GM18907 (cell line): ENCODE measurements around the gene REG3A.

Source experiments
- ATAC-seq: cut with Tn5 transposase; IDR thresholded peaks from one replicate; pipeline ENCODE4 v1.9.1; 2021; ENCODE audit warnings: mild to moderate bottlenecking, moderate library complexity; ENCODE audit not compliant: unreplicated experiment

The REG3A gene

GRCh38 chr2:79159653-79160052 lies at the start of gene REG3A:
TSS of gene REG3A (minus strand) at chr2:79159753. CDS start at chr2:79159405, 348 bp downstream.
- no peak for ATAC-seq

- ATAC-seq: no peak
These were observed 41.2 kb upstream of the REG3A start for GRCh38 chr2:79200762-79201161.

DNA sequence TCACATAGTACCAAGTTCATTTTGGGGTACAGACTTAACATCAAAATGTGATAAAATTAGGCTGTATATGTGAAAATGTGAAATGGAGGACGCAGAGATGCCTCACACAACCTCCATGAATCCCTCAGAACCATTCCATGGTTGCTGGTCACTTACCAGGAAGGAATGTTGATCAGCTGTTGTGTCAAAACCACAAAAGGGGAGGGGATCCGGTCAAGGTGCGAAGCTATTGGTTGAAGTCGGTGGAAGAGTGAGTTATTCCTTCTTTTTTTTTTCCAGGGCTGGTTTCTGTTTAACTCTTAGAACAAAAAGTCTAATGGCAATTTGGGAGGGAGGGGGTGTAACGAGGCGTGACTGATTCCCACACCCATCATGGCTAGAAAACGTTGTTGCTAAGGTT lies 32.3 kb upstream of the REG3A start:
- ATAC-seq: no peak

DNA sequence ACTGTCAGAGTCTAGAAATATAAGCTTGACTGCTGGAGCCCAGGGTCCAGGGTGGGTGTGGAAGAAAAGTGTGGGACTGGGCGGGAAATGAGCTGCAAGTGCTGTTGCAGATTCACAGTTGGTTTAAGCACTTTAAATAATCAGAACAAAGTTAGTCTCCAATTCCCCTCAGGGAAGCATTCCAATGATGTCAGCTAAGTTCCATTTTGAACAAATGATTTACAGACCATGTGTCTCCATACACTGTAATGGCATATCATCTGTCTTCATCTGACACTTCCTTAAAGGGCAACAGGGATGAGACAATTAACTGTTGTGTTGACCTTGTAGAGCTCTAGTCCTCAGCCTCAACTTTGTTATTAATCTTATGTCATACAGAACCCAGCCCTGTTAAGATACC lies 31.5 kb upstream of the REG3A start:
- no peak for ATAC-seq

DNA sequence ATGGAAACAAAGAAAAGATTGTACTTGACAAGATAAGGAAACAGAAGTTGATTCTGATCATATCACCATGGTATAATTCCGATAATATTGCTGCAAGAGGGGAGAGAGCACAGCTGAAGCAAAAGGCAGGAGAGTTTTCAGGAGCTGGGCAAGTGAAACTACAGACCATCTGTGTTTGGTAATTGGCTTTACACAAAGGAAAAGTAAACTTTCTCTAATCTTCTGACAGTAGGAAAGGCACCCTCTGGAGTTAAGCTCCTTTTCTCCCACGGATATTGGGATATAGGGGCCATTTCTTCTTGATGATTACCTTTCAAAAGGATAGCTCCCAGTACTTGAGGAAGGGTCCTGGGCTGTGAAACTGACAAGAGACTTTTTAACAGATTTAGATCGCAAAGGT lies 29.9 kb upstream of the REG3A start:
- no peak for ATAC-seq

DNA sequence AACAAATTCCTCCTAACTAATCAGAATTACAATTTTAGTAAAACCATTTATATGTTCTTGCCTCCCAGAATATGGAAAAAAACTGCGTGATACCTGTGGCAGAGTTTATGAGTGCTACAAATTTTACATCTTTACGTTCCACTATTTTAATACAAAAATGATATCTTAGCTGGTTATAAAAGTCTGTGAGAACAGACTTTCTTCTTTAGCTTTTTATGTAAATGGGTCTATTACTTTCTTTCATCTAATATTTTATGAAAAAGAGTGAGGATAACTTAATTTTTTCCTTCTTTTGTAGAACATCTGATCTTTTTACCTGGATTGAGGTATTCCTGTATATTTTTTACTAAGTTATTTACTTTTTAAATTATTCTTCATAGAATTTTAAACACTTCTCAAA lies 22.1 kb upstream of the REG3A start:
- no peak for ATAC-seq

DNA sequence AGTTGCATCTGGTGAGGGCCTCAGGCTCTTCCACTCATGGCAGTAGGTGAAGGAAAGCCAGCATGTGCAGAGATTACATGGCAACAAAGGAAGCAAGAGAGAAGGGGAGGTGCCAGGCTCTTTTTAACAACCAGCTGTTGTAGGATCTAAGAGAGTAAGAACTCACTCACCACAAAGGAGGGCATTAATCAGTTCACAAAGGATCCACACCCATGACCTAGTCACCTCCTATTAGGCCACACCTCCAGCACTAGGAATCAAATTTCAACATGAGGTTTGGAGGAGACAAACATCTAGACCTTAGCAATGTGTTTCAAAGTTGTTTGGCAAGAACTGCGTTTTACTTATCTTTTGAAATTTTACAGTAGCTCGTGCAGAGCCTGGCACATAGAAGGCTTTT lies 20.5 kb upstream of the REG3A start:
- no peak for ATAC-seq

DNA sequence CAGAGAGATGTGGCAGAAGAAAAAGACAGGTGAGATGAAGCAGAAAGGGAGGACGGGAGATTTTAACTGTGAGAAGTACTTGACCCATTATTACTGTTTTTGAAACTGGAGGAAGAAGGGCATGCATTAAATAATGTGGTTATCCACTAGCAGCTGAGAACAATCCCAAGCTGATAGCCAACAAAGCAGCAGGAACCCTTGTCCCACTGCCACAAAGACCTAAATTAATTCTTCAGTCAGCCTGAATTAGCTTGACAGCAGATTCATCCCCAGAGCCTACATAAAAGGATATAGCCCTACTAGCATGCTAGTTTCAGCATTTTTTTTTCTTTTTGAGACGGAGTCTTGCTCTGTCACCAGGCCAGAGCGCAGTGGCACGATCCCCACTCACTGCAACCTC lies 19.5 kb upstream of the REG3A start:
- ATAC-seq: no peak

- ATAC-seq: no peak
These were observed 18.6 kb upstream of the REG3A start for GRCh38 chr2:79178076-79178674.

- ATAC-seq: no peak
These were observed 11.9 kb upstream of the REG3A start for GRCh38 chr2:79171348-79171958.

- ATAC-seq: no peak
These were observed 3.2 kb upstream of the REG3A start for GRCh38 chr2:79162801-79163200.

DNA sequence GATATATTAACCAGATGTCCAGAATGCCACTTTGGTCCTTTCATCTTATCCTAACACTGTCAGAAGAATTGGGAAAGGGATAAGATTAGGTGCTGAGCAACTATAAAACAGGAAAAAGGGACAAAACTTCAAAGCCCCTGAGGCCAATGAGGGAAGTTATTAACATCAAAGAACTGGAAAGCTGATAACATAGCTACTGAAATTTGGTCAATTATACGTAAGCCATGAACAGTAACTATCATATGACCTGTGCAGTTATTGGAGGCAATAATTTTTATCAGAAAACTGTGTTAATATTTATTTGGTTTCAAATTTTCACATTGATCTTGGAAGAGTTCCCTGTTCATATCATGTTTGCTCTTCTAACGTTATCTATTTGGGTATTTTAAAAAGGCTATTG lies 2.6 kb upstream of the REG3A start:
- ATAC-seq: no peak

GRCh38 chr2:79159030-79159429 lies 523 bp downstream of the REG3A start:
- ATAC-seq: no peak

GRCh38 chr2:79155826-79156476 lies 3.6 kb downstream of the REG3A start:
- no peak for ATAC-seq

- no peak for ATAC-seq
These were observed 20.1 kb downstream of the REG3A start for GRCh38 chr2:79139423-79139822.

DNA sequence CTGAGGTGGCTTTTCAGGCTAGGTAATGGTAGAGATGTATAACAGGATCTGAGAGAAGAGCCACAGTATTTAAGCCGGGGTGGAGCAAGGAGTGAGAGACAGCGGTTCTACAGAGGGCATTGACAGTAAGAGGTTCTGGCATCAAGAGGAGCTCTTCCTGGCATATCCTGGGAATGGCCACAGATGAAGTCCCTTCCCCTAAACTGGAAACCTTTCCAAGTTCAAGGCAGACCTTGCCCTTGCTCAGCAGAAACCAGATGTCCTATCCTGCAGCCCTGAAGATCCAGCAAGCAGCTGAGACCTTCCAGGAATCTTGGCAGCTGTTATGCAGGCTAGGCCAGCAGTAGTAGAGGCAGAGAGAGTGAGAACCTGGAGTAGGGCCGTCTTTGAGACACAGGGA lies 21.2 kb downstream of the REG3A start:
- ATAC-seq: no peak

- ATAC-seq: no peak
These were observed 27.9 kb downstream of the REG3A start for GRCh38 chr2:79131687-79132086.

GRCh38 chr2:79129804-79130203 lies 29.7 kb downstream of the REG3A start:
- no peak for ATAC-seq

DNA sequence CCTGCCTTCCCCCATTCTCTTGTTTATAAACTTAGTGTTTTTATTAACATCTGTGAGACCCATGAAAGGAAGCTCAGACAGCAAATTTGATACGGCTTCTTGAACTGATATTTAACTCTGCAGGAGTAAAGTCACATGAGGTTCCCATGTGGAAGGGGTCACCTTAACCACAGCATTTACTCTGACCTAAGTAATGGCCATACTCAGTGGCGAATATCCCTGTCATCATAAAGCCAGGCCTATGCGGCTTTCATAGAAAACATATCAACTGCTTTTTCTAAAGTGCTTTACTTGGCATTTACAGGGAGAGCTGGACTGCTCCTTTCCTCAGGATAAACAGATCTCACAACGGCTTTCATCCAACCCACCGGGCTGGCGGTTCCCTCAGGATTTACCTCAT lies 30.3 kb downstream of the REG3A start:
- ATAC-seq: no peak

DNA sequence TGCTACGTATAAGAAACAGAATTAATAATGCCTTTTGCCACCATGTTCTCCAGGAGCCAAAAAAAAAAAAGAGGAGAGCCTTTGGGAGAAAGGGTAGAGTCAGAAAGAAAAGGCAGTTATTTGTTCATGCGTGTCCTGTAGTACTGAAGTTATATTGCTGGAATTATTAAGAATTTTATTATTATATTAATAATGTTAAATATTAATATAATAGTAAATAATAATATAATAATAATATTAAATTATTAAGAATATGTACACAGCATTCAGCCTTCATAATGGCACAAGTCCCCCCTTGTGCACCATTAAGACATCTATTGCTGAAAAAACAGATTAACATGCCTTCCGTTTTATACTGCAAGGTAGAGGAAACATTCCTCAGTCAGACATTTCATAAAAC lies 31.1 kb downstream of the REG3A start:
- no peak for ATAC-seq

DNA sequence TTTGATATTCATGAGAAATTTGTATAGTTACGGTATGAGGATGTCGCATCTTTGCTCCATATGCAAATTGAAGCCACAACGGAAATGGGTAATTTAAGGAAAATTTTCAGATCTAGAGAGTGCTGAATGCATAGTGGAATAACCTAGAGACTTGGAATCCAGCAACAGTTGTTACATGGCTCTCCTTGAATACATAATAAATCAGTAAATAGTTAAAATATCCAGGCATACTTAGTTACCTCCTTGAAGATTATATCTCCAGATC lies 33.9 kb downstream of the REG3A start:
- no peak for ATAC-seq

DNA sequence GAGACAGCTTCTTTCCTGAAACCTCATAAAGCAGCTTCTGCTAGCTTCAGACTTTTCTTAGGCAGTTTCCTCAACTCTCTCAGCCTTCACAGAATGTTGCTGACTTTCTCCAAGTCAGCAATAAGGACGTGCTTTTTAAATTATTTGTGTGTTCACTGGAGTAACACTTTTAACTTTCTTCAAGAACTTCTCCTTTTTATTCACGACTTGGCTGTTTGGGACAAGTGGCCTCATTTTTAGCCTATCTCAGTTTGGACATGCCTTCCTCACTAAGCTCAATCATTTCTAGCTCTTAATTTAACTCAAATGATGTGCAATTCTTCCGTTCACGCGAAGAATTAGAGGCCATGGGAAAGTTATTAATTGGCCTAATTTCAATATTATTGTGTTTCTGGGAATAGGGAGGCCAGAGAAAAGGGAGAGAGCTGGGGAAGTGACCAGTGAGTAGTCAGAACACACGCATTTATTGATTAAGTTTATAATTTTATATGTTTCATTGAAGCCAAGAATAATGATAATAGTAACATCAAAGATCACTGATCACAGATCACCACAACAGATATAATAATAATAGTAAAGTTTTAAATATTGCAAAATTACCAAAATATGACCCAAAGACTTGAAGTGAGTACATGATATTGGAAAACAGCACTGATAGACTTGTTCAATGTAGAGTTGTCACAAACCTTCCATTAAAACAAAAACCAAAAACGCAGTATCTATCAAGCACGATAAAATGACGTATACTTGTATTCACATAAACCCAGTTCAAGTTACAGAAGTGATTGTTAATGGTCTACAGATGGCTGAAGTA lies 34.4 kb downstream of the REG3A start:
- ATAC-seq: no peak
